Measurements from ENCODE around the gene TBC1D8.
A peak's percentile ranks its signal among the peaks of the same experiment; 100 is the strongest.

TBC1D8 gene

DNA sequence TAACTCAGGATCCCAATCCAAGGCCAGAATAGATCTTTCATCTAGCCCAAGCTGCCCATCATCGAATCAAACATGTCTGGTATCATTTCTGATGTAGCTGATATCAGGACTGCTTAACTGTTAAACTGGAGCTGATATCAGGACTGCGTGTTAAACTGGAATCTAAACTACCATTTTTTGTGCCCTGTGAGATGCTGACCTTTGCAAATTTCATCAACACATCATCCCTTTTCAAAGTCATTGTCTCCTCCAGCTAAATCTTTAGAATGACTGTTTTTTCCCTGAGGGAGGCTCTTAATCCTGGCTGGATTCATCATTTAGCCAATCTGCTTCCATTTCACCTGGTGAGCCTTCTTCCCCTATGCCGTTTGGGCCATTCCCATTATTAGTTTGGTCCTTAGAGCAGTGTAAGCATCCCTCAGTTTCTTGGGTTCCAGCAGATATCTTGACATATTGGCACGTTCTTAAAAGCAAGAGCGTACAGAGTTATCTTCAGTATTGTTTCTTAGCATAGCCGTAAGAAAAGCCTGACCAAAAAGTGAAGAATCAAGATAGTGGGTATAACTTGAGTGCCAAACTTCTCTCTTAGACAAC is 136.8 kb downstream of the TBC1D8 start:
- H3K4me3 ChIP-seq (ENCODE audit: low read length), result no peak overlapping the region
- TF ChIP-seq, protein P1, sequence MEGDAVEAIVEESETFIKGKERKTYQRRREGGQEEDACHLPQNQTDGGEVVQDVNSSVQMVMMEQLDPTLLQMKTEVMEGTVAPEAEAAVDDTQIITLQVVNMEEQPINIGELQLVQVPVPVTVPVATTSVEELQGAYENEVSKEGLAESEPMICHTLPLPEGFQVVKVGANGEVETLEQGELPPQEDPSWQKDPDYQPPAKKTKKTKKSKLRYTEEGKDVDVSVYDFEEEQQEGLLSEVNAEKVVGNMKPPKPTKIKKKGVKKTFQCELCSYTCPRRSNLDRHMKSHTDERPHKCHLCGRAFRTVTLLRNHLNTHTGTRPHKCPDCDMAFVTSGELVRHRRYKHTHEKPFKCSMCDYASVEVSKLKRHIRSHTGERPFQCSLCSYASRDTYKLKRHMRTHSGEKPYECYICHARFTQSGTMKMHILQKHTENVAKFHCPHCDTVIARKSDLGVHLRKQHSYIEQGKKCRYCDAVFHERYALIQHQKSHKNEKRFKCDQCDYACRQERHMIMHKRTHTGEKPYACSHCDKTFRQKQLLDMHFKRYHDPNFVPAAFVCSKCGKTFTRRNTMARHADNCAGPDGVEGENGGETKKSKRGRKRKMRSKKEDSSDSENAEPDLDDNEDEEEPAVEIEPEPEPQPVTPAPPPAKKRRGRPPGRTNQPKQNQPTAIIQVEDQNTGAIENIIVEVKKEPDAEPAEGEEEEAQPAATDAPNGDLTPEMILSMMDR (IDR thresholded peaks at IDR 0.05; ENCODE audit: insufficient read depth, low read depth, low read length, missing control alignments), result no peak
- DNase-seq (ENCODE audit: low read depth), result no peak

DNA sequence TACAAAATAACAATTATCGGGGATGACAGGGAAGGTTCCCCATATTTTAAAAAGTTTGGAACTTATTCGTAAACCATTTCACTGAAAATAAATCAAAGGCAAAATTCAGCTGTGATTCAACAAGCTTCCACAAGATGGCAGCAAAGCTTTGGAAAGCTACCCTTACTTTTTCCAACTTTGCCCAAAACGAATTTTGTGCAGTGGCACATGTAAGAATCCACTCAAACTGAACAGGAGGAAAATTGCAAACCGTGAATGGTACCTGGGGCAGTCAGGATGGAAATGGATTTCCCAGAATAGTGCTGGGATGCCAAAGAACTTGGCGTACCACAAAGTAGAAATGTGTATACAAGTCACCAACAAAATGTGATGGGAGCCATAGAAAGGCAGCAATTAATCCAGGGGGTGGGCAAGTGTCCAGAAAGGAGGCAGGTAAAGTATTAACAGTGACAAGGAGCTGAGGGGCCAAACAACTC is 138.4 kb downstream of the TBC1D8 start:
- peak; percentile 46 for DNase-seq (ENCODE audit: low read depth)

DNA sequence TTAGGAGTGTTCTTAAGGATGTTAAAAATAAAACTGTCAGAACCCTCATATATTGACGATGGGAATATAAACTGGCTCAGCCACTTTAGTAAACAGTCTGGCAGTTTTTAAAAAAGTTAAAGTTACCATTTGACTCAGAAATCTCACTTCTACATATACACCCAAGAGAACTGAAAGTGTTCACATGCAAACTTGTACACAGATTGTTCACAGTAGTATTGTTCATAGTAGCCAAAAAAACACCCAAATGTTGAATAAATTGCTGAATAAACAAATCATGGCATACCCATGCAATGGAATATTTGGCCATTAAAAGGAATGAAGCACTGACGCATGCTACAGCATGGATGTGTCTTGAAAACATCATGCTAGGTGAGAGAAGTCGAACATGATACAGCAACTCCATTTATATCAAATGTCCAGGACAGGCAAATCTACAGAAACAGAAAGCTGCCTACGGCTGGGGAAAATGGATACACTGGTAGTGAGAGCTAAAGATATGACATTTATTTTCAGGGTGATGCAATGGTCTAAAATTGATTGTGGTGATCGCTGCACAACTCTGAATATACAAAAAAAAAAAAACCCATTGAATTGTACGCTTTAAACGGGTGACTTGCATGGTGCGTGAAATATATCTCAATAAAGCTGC is 139.0 kb downstream of the TBC1D8 start:
- TF ChIP-seq, protein P1 (IDR thresholded peaks at IDR 0.05; ENCODE audit: insufficient read depth, low read depth, low read length, missing control alignments), result no peak
- no peak overlapping the region for H3K4me3 ChIP-seq (ENCODE audit: low read length)
- no peak for DNase-seq (ENCODE audit: low read depth)

More for the DNA sequence above, 138.4 kb downstream of the TBC1D8 start:
- H3K4me3 ChIP-seq (ENCODE audit: low read length), result no peak overlapping the region
- TF ChIP-seq, protein P1 (IDR thresholded peaks at IDR 0.05; ENCODE audit: insufficient read depth, low read depth, low read length, missing control alignments), result peak; percentile 81

DNA sequence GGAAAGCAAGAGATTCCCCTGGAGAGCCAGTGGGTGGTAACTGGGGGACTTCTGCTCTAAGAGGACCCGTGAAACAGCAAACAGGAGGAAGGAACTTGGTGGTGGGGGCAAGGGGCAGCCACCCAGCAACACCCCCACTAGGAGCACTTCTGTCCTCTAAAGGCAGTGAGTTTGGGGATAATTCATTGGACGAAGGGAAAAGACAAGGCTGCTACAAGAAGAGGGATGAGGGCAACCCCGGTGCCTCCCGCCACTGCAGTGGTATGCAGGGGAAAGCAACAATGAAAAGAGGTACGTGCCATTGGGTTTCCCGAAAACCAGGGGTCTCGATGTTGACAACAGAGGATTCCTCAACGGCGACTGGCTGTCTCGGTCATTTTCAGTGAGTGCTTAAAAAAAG is 140.0 kb downstream of the TBC1D8 start:
- no peak for DNase-seq (ENCODE audit: low read depth)
- no peak overlapping the region for H3K4me3 ChIP-seq (ENCODE audit: low read length)
- TF ChIP-seq, protein P1 (IDR thresholded peaks at IDR 0.05; ENCODE audit: insufficient read depth, low read depth, low read length, missing control alignments), result no peak

DNA sequence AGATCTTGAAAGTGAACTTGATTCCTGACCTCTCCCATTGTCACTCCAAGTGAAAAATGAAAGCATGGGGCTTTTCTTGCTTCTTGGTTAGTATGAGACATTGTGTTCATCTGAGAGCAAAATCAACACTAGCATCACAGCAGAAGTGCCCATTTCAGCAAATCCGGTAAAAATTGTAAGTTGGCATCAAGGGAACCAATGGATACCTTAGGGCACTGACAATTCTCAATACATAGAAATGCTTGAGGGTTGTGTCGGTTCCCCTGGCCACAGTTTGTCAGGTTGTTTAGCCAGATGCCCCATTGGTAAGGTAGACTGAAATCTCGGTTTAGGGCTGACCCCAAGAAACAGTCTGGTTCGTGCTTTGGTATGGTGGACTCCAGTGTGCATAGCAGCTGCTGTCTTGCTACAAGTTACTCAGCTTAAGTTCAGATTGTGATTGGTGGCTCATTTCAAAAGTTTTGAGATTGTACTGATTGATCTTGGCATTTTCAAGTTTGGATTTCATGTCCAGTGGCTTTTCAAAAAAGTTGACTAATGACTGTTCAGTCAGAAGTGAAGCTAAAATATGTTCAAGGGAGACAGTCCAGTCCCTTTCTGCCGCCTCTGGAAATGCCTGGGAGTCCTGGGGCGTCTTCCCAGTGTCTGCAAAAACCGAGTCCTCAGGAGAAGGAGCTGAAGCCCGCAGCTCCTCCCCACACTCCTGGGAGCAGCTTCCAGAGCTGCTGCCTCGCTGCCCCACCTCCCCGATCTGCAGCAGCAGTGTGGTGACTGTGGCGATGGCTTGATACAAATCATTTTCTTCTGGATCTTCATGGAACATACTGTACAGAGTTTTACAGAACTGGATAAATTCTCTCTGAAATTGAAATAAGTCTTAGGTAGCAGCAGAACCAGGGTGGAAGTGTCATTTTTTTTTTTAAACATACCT is 143.5 kb downstream of the TBC1D8 start:
- DNase-seq (ENCODE audit: low read depth), result no peak
- TF ChIP-seq, protein P1 (IDR thresholded peaks at IDR 0.05; ENCODE audit: insufficient read depth, low read depth, low read length, missing control alignments), result no peak
- no peak overlapping the region for H3K4me3 ChIP-seq (ENCODE audit: low read length)

DNA sequence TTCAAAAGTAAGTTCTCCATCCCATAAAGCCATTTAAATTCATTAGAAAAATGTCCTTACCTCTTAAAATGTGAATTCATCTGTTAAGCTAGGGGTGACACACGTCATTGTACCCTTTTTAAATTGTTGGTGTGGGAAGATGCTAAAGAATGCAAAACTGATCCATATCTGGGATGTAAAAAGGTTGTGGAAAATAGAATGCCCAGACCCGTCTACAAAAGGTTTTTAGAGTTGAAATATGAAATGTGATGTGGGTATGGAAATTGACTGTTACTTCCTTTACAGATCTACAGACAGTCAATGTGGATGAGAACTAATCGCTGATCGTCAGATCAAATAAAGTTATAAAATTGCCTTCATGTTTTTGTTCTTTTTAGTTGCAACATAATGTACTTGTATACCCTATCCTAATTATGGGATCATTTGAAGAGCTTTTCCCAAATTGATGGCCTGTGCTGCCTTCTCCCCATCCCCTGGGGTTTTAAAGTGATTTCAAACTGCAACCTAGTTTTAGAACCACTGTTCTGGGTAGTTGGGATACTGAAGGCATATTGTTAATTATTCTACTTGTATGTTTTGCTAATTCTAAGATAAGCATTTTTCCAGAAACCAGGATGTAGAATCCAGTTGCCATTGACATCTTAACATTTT is 145.0 kb downstream of the TBC1D8 start:
- DNase-seq (ENCODE audit: low read depth), result no peak
- H3K4me3 ChIP-seq (ENCODE audit: low read length), result no peak overlapping the region
- TF ChIP-seq, protein P1 (IDR thresholded peaks at IDR 0.05; ENCODE audit: insufficient read depth, low read depth, low read length, missing control alignments), result no peak

Data from epithelial cell of esophagus (primary cell).